GM18951 (cell line): Measurements from ENCODE around the gene NFS1.
"Not testable (repeated sequence)": the region's sequence is repeated elsewhere in the genome, so short reads cannot be mapped to it uniquely, and the experiment has no call there.

Experiments used
- POLR2A ChIP-seq: IDR thresholded peaks from 4 replicates; pipeline ENCODE4 v1.6.1; 2011; ENCODE audit warnings: mild to moderate bottlenecking; ENCODE audit not compliant: insufficient read length, insufficient read depth; ENCODE audit errors: extremely low read depth
- in situ Hi-C: fragments of 300-500 bp; cut with MboI; formaldehyde crosslinking; loops from one replicate; pipeline ENCODE4 v1.12.0; 2022; ENCODE audit warnings: low sequenced_read_pairs, mixed read lengths, inconsistent platforms; ENCODE audit not compliant: unreplicated experiment

NFS1 gene

DNA sequence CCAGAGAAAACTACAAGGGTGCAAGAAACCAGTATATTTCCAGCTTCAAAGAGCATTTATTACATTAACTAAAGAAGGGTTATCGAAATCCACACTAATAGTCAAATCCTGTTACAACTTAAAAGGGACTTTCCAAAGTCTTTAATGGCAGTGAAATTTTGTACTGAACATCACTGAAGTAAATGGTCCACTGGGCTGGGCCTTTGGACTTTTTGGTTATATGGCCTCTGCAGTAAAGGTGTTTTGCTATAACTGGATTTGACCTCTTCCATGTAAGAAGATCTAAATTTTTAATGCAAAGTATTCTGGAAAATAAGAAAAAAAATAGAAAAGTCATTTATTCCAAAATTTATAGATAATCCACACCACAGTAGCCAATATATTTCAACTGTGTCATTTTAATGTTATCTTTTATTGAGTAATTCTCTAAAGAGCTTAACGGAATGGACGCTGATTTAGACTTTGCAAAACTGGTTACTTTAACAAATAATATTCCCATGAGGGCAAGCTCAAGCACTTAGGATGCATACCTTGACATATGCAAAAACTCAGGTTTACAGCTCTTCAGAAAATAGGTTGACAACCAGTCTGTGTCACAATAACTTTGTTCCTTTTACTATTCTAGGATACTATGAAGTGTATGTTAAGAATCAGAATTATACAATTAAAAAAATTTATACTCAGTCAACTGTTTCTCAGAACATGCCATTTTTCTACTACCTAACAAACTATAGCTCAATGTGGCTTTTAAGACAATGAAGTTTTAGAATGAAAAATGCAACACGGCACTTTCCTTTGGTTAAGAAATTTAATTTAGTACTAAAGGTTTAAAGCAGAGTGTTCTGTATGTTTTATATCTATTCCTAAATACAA is 35.9 kb upstream of the NFS1 start:
- in situ Hi-C loops: no loop called here
- TF ChIP-seq POLR2A: no peak

- no peak for TF ChIP-seq POLR2A
- in situ Hi-C loops: no loop called here
These were observed 35.2 kb upstream of the NFS1 start for GRCh38 chr20:35734374-35734773.

DNA sequence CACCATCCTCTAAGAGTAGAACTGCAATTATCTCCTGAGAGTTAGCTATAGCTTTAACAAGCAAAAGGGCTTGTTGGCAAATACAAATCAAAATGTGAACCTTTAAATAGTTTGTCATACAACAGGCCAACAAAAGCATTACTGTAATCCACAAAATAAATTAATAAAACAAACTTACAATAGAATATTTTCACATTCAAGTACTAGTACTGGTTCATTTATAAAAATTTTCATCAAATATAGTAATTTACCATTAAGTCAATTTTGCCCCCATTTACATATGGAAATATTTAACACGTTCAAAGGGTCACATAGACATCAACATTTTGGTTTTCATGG is 33.5 kb upstream of the NFS1 start:
- TF ChIP-seq POLR2A: no peak
- in situ Hi-C loops: no loop called here

GRCh38 chr20:35731862-35732643 is 32.9 kb upstream of the NFS1 start:
- in situ Hi-C loops: no loop called here
- peak; percentile 17 for TF ChIP-seq POLR2A

- in situ Hi-C loops: no loop called here
- no peak for TF ChIP-seq POLR2A
These were observed 32.3 kb upstream of the NFS1 start for GRCh38 chr20:35731469-35731788.

- in situ Hi-C loops: no loop called here
- no peak for TF ChIP-seq POLR2A
These were observed 31.7 kb upstream of the NFS1 start for GRCh38 chr20:35730583-35731468.

DNA sequence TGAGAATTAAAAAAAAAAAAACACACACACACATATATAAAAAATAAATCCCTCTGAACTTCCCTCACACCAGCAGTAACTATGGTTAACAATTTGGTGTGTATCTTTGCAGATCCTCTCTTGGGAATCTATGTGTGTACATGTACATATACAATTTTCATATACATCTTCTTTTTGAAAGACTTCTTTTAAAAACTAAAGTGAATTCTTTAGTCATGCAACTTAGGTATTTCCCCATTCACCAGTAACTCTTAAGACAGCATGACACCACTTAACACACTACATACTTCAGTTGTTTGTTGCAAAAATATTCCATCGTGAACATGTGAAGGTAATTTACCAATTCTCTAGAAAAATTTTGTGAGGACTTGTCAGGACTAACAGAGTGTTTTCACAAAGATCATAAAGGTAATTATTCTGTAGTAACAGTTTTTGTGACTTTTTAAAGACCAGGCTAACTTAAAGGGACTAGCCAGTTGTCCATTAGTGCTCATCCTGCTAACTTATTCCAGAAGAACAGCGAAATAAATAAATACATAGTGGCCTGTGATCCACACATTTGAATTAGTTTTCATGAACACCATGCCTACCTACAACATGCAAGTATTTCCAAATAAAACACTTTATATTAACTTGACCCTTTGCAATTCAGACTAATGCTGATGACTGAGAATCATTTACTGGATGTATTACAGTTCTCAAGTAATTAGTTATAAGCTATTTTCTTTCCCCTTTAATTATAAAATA is 30.9 kb upstream of the NFS1 start:
- in situ Hi-C loops: no loop called here
- no peak for TF ChIP-seq POLR2A

GRCh38 chr20:35729283-35729807 is 30.2 kb upstream of the NFS1 start:
- TF ChIP-seq POLR2A: no peak
- in situ Hi-C loops: no loop called here

DNA sequence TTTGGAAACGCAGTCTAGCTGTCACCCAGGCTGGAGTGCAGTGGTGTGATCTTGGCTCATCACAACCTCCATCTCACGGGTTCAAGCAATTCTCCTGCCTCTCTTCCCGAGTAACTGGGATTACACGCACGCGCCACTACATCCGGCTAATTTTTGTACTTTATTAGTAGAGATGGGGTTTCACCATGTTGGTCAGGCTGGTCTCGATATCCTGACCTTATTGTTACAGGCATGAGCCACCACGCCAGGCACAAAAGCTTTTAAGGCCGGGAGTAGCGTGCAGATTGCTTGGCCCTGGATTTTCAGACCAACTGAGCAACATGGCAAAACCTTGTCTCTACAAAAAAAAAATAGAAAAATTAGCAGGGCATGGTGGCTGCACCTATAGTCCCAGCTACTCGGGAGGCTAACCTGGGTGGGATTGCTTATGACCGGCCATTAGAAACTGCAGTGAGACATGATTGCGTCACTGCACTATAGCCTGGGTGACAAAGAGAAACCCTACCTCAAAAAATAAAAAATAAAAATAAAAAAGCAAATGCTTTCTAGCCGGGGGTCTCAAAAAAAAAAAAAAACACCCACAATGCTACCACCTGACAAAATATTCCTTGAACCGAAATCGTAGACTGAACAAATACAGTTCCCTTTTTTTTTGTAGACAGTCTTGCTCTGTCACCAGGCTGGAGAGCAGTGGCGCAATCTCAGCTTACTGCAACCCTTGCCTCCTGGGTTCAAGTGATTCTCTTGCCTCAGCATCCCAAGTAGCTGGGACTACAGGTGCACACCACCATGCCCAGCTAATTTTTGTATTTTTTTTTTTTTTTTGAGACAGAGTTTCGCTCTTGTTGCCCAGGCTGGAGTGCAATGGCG is 27.9 kb upstream of the NFS1 start:
- no peak for TF ChIP-seq POLR2A
- in situ Hi-C loops: no loop called here

- in situ Hi-C loops: no loop called here
- no peak for TF ChIP-seq POLR2A
These were observed 25.4 kb upstream of the NFS1 start for GRCh38 chr20:35724321-35725230.

DNA sequence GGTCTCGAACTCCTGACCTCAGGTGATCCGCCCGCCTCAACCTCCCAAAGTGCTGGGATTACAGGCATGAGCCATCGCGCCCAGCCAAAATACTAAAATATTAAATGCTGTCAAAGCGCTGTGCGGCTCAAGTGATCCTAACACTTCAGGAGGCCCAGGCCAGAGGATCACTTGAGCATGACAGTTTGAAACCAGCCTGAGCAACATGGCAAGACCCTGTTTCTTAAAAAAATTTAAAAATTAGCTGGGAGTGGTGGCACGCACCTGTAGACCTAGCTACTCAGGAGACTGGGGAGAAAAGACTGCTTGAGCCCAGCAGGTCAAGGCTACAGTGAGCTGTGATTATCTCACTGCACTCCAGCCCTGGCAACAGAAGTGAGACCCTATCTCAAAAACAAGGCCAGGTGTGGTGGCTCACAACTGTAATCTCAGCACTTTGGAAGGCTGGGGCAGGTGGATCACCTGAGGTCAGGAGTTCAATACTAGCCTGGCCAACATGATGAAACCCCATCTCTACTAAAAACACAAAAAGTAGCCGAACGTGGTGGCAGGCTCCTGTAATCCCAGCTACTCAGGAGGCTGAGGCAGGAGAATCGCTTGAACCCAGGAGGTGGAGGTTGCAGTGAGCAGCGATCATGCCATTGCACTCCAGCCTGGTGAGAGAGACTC is 24.6 kb upstream of the NFS1 start:
- in situ Hi-C loops: not testable (repeated sequence)

DNA sequence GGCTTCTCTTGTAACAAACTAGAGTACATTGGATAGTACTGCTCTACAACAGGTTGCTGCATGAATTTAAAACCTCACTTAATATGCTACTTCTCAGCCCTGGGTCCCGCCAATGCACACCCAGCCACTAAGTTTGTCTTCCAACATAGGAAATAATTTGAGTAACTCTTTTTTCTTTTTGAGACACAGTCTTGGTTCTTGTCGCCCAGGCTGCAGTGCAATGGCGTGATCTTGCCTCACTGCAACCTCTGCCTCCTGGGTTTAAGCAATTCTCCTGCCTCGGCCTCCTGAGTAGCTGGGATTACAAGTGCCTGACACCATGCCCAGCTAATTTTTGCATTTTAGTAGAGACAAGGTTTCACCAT is 24.1 kb upstream of the NFS1 start:
- in situ Hi-C loops: not testable (repeated sequence)
